Endometrial microvascular endothelial cells (primary cell): ENCODE measurements around the gene IL21R. TPM values are rescaled to one million over a fixed set of nuclear protein-coding genes. Genes with fewer than 3 reads are reported as not detected.
"Not testable (repeated sequence)": the region's sequence is repeated elsewhere in the genome, so short reads cannot be mapped to it uniquely, and the experiment has no call there.

ENCODE experiments used
- in situ Hi-C: cut with HindIII; loops from 2 replicates; pipeline ENCODE4 v1.10.0; 2017; ENCODE audit warnings: low sequenced_read_pairs, low pct_unique_long_range_greater_than_20kb; ENCODE audit errors: inconsistent ontology term
- total RNA-seq: library from RNA; depleted of rRNA; stranded (reverse); fragments of >200 nt; gene quantifications from one replicate; pipeline ENCODE4 v1.2.3, GENCODE V29; 2015; ENCODE audit errors: inconsistent ontology term

Gene IL21R
- total RNA-seq, 1 donor from 2014 or later, result not detected

DNA sequence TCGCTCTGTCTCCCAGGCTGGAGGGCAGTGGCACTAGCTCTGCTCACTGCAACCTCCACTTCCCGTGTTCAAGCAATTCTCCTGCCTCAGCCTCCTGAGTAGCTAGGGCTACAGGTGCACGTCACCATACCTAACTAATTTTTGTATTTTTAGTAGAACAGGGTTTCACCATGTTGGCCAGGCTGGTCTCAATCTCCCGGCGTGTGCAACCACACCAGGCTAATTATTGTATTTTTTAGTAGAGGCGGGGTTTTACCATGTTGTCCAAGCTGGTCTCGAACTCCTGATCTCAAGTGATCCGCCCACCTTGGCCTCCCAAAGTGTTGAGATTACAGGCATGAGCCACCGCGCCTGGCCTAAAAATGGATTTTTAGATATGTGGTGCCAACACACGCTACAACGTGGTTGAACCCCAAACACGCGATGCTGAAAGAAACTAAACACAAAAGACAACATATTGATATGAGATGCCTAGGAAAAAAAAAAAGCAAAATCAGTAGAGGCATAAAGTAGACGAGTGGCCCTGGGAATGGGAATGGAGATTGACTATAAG, 3.6 kb upstream of the IL21R start:
- in situ Hi-C loops, result not testable (repeated sequence)

GRCh38 chr16:27398894-27399853, 2.8 kb upstream of the IL21R start:
- in situ Hi-C loops, result no loop called here

GRCh38 chr16:27399969-27400368, 2.0 kb upstream of the IL21R start:
- in situ Hi-C loops, result no loop called here

DNA sequence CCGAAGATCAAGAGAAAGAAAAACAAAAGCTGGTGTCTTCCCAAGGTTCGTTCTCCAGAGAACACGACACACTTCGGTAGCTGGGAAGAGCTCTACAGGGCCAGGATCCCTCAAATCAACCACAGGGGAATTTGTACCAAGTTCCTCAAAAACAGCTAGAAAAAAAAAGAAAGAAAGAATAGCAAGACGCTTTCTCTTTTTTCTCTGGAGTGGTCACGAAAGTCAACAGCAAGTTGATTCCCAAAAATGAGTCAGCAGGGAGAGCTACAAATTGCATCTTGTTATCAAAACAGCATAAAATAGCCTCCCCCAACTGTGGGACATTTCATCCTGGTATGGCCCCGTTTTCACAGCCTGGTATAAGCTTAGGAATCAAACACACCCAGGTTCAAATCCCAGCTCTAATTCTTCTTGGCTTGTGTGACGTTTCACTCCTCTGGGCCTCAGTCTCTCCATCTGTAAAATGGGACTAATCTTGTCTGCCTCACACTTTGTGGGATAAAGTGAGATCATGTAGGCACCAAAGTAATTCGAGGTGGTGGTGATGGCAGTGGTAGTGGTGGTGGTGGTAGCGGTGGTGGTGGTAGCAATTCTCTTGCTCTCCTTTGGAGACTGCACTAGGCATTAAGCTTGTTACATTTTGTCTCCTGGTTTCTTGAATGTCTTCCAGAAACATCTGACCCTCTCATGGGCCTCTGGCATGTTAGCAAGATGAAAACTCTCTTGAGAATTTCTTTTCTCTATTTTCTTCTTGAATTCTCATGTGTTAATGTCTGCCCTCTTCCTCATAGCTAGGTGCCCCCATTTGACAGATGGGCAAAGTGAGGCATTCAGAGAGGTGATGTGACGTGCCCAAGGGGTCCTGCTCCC, 988 bp upstream of the IL21R start:
- in situ Hi-C loops, result no loop called here

GRCh38 chr16:27402569-27402963, 592 bp downstream of the IL21R start:
- in situ Hi-C loops, result no loop called here

DNA sequence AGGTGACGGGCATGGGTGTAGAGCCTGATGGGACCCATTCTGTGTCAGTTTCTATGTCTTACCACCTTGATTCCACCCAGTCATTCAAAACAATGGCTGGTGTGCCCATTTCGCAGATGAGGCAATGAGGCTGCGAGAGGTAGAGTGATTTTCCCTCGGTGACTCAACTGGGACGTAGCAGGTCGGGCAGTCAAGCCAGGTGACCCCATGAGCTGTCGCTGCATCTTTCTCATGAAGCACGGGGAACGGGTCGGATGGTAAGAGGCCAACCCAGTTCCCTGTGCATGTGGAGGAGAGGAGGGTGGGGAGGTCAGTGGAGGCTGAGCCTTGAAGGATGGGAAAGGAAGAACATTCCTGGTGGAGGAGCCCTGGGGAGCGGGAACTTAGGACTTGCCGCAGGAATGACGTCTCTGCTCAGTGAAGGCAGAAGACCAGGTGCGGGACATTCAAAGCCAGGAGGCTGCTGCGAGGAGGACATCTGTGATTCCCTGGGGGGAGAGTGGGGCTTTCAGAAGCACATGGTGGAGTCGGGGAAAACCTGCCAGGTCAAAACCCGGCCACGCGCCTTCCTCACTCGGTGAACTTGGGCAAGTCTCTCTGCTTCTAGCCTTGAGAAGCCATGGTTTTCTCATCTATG, 1.1 kb downstream of the IL21R start:
- in situ Hi-C loops, result no loop called here

- in situ Hi-C loops, result no loop called here
Measured at GRCh38 chr16:27403601-27403992, 1.6 kb downstream of the IL21R start.

- in situ Hi-C loops, result no loop called here
Measured at GRCh38 chr16:27404163-27404823, 2.3 kb downstream of the IL21R start.

DNA sequence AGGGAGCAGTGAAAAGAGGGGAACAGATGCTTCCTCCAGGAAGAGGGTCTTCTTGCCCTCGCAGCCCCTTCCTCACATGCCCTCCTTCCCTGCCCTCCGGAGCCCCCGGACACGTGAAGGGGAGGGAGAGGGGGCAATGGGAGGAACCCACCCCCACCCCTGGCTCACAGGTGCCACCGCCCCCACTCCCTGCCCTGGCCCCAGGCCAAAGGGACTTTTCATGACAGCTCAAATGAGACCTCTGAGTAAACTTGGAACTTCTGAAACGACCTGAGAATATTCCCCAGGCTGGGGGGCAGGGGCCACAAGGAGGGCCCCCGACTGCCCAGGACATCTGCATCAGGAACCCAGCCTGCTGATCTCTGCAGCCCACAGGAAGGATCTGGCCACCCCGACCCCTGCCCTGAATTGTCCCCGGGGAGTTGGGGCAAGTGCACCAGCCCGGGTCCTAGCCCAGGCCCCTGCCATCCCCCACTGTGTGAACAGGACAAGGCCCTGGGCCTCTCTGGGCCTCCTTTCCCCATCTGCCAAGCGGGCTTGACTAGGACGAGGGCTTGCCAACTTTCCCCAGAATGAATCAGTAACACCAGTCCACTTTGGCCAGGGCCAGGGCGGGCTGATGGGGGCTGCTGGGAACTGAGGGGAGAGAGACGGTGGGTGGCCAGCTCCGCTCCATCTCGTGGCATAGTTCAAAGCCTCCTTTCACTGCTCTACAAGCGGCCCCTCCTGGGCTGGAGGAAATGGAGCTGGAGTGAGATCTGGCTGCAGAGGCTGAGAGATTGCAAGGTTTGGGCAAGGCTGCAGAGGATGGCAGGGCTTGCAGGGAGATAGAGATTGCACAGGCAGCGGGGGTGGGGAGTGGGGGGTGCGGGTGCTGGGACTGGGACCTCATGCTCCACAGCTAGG, 3.8 kb downstream of the IL21R start:
- in situ Hi-C loops, result no loop called here

- in situ Hi-C loops, result no loop called here
Measured at GRCh38 chr16:27406511-27407128, 4.6 kb downstream of the IL21R start.

DNA sequence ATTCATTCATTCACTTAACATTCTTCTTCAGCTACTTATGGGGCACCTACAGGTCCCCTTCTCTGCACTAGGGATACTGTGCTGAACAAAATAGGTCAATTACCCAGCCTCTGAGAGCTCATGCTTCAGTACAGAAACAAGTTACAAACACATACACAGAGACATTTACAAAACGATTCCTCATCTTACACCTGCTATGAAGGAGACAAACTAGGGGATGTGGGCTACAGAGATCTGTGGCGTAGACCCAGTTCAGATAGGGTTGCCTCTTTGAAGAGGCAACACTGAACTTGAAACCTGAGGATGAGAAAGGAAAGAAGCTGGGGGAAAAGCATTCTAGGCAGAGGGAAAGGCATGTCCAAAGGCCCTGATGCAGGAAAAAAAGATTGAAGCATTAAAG, 5.2 kb downstream of the IL21R start:
- in situ Hi-C loops, result no loop called here

GRCh38 chr16:27408012-27408601, 6.1 kb downstream of the IL21R start:
- in situ Hi-C loops, result no loop called here

DNA sequence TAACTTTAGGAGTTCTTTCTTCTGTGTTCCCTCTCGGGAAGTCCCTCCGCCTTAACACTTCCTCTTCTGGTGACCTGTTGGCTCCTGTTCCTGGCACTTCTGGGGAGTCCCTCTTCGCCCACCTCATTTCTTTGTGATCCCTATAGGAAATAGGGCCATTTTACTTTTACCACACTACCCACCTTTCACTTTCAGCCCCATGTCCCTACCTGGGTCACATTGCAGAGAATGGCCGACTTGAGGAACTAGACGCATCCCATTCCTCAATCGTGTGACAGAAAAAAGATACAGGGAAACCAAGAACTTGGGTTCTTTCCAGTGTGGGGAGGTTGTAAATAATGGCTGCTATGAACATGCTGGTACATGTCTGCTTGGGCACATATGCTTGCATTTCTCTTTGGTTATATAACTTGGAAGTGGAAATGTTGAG, 6.6 kb downstream of the IL21R start:
- in situ Hi-C loops, result no loop called here

DNA sequence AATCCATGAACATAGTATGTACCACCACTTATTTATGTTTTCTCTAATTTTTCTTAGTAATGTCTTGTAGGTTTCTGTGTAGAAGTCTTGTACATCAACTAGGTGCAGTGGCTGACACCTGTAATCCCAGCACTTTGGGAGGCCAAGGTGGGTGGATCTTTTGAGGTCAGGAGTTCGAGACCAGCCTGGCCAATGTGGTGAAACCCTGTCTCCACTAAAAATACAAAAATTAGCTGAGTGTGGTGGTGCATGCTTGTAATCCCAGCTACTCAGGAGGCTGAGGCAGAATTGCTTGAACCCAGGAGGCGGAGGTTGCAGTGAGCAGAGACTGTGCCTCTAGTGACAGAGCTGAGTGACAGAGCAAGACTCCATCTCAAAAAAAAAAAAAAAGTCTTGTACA, 8.0 kb downstream of the IL21R start:
- in situ Hi-C loops, result not testable (repeated sequence)

- in situ Hi-C loops, result no loop called here
Measured at GRCh38 chr16:27410761-27411160, 8.8 kb downstream of the IL21R start.

DNA sequence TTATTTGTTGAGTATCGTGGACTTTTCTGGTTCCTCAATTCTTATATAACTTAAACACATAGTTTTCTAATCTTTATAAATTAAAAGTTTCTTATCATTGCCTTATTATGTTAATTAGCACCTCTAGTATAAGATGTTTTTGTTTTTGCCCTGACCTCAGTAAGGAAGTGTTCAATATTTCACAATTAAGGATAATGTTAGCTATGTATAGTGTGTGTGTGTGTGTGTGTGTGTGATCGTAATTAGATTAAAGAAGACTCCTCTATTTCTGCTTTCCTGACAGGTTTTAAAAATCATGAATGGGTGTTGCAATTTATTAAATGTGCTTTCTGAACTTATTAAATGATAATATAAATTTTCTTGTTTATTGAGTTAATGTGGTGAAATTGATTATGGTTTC, 12.0 kb downstream of the IL21R start:
- in situ Hi-C loops, result no loop called here
